Progenitor cell of endocrine pancreas (in vitro differentiated cells): ENCODE measurements around the gene HNRNPA1. TPM values are rescaled to one million over a fixed set of nuclear protein-coding genes. Genes with fewer than 3 reads are reported as not detected.
A peak's percentile ranks its signal among the peaks of the same experiment; 100 is the strongest.
"Not testable (repeated sequence)": the region's sequence is repeated elsewhere in the genome, so short reads cannot be mapped to it uniquely, and the experiment has no call there.

Experiments
- DNase-seq: peaks from one replicate; pipeline ENCODE4 v3.0.0; 2021; ENCODE audit warnings: low spot score; ENCODE audit not compliant: unreplicated experiment
- H3K27ac Mint-ChIP-seq: 2 replicates; pipeline ENCODE4 v1.8.0; 2021; ENCODE audit warnings: mild to moderate bottlenecking, moderate library complexity, mixed read lengths
- H3K27me3 Mint-ChIP-seq: 2 replicates; pipeline ENCODE4 v1.8.0; 2021; ENCODE audit warnings: mixed read lengths
- H3K36me3 Mint-ChIP-seq: 2 replicates; pipeline ENCODE4 v1.8.0; 2022; ENCODE audit warnings: mixed read lengths; ENCODE audit not compliant: insufficient read depth
- H3K4me1 Mint-ChIP-seq: 2 replicates; pipeline ENCODE4 v1.8.0; 2021; ENCODE audit warnings: low read depth, mixed read lengths
- H3K4me3 Mint-ChIP-seq: 2 replicates; pipeline ENCODE4 v1.8.0; 2021; ENCODE audit warnings: low read depth, mild to moderate bottlenecking, moderate library complexity, mixed read lengths
- H3K9me3 Mint-ChIP-seq: 2 replicates; pipeline ENCODE4 v1.8.0; 2021; ENCODE audit warnings: low read depth, mixed read lengths
- total RNA-seq: library from RNA; stranded (reverse); gene quantifications from 2 replicates; pipeline ENCODE4 v1.2.1, GENCODE V29; 2021
- TF ChIP-seq, protein P1 (sequence below): fragments of 200-600 bp; sonication (generic); IDR thresholded peaks from one replicate; pipeline ENCODE4 v1.5.0; 2021; ENCODE audit warnings: antibody characterized with exemption, mild to moderate bottlenecking; ENCODE audit not compliant: unreplicated experiment

HNRNPA1 gene
- total RNA-seq, 1 donor from 2014 or later: 2,551 TPM

DNA sequence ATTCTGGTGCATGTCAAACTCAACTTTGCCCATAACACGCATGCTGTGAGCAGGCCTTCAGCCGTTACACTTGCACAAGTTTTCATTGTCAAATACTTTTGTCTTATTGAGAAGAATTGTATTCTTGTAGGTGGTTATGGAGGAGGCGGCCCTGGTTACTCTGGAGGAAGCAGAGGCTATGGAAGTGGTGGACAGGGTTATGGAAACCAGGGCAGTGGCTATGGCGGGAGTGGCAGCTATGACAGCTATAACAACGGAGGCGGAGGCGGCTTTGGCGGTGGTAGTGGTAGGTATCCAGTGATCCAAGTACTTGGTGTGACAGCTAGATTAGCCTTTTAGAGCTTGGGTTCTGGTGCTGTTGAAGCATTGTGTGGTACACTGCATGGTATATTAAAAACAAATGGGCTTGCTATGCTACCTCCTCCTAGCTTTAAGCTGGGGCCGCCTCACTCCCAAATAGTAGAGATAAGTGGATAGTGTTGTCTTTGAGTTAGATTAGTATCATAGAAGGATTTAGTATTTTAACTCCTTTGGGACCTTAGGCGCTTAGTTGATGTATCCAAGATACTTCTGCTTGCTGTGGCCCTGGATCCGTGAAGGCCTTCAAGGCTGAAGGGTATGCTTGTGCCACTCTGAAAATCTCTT is 2.5 kb downstream of the HNRNPA1 start:
- TF ChIP-seq, protein P1, sequence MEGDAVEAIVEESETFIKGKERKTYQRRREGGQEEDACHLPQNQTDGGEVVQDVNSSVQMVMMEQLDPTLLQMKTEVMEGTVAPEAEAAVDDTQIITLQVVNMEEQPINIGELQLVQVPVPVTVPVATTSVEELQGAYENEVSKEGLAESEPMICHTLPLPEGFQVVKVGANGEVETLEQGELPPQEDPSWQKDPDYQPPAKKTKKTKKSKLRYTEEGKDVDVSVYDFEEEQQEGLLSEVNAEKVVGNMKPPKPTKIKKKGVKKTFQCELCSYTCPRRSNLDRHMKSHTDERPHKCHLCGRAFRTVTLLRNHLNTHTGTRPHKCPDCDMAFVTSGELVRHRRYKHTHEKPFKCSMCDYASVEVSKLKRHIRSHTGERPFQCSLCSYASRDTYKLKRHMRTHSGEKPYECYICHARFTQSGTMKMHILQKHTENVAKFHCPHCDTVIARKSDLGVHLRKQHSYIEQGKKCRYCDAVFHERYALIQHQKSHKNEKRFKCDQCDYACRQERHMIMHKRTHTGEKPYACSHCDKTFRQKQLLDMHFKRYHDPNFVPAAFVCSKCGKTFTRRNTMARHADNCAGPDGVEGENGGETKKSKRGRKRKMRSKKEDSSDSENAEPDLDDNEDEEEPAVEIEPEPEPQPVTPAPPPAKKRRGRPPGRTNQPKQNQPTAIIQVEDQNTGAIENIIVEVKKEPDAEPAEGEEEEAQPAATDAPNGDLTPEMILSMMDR: no peak
- no peak overlapping the region for H3K4me3 Mint-ChIP-seq
- no peaks in the 10 kb centered on the region for H3K9me3 Mint-ChIP-seq
- no peak overlapping the region for H3K27ac Mint-ChIP-seq
- no peaks in the 10 kb centered on the region for H3K27me3 Mint-ChIP-seq
- no peak for DNase-seq
- H3K36me3 Mint-ChIP-seq: peaks cover 49% of the 10 kb centered on the region
- H3K4me1 Mint-ChIP-seq: peaks cover 65% of the 10 kb centered on the region

DNA sequence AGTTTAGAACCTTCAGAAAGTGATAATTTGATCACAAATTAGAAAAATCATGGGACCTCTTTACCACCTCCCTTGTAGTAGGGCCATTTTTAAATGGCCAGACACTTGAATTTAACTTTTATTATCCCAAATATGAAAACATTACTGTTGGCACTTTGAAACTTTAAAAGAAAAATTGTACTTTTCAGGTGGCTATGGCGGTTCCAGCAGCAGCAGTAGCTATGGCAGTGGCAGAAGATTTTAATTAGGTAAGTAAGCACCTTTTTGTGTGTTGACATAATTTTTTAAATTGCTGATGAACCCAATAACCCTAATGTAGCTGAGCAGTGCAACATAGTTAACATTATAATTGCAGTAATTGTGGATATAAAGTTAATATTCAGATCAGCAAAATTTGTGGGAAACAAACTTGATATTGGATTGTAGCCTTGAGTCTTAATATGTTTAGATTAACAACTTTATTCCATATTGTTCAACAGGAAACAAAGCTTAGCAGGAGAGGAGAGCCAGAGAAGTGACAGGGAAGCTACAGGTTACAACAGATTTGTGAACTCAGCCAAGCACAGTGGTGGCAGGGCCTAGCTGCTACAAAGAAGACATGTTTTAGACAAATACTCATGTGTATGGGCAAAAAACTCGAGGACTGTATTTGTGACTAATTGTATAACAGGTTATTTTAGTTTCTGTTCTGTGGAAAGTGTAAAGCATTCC is 3.7 kb downstream of the HNRNPA1 start:
- peak overlapping the region; percentile 92 for H3K27ac Mint-ChIP-seq
- H3K9me3 Mint-ChIP-seq, H3K4me3 Mint-ChIP-seq, H3K27me3 Mint-ChIP-seq, DNase-seq: not testable (repeated sequence)
- peaks cover 57% of the 10 kb centered on the region for H3K4me1 Mint-ChIP-seq
- H3K36me3 Mint-ChIP-seq: peaks cover 49% of the 10 kb centered on the region

DNA sequence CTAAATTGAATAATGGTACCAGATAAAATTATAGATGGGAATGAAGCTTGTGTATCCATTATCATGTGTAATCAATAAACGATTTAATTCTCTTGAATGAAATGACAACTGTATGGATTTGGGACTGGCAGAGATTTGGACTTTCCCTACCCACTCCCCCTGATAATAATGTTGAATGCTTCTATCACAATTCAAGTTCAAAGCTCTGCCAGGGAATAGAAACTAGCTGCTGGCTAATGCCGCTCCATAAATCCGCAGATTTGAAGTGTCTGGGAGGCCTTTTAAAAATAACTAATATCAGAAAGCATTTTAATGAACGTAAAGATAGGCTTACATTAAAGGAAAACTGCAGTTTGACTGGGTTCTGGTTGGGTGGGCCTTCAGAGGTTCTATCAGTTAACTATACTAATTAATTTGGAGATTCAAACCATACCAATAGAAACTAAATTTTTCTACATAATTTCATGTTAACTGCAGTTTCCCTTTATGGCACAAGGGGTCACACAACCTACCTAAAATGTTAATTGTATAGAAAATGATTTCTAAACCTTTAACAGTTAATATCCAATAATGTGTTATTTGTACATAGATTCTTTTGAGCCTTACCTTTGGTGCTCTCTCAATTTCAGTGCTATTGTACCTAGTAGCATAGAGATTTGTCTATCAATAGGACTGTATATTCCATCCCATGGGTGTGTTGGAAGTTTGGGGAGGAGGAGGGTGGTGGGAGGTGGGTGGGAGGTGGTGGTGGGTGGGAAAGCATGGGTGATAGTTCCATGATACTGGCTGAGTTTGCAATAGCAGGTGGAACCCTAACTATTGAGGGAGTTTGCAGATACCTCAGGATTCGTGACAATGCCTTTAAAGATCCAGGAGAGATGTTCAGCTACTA is 4.9 kb downstream of the HNRNPA1 start:
- H3K36me3 Mint-ChIP-seq: peaks cover 50% of the 10 kb centered on the region
- H3K4me3 Mint-ChIP-seq: no peak overlapping the region
- TF ChIP-seq, protein P1: peak; percentile 58
- no peaks in the 10 kb centered on the region for H3K27me3 Mint-ChIP-seq
- no peak for DNase-seq
- peak overlapping the region; percentile 91 for H3K27ac Mint-ChIP-seq
- peaks cover 57% of the 10 kb centered on the region for H3K4me1 Mint-ChIP-seq
- H3K9me3 Mint-ChIP-seq: no peaks in the 10 kb centered on the region

DNA sequence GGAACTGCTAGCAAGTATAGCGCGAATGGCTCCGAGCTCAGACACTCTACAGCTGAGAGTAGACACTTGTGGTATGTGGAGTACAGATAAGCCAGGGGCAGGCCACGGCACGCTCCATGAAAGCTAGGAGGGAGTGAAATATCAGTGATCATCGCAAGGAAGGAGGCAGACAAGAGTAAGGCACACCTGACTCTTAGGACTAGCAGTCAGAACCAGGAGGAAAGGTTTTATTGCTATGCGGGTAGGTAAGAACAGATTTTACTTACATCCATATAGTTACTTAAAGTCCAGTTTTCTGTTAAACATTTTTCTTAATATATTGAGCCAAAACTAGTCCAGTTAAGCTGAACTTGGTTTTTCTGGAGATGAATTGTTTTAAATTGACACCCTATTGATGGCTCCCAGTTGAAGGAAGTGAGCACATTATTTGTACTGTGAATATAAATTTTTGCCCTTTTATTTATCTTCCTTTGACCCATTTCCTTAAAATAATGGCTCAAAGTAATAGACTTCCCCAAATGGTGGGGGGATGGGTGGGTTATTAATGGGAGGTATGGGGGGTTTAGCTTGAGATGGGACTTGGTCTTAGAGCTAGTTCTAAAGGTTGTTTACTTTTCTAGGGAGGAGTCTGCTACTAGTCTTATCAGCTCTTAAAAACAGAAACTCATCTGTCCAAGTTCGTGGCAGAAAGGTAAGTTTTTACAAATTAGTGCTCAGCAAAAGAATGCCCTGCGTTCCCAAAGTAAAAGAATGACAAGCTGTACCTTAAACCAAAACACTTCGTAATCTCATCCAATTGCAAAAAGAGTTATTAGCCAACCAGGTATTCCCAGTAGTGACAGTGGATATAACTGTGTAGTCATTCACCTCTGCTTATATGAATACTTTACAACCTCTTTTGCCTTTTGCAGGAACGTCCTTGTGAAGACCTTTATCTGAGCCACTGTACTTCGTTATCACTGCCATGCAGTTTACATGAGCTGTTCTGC is 5.8 kb downstream of the HNRNPA1 start:
- Mint-ChIP-seq H3K4me1 (peaks cover 57% of the 10 kb centered on the region), H3K4me3 (no peak overlapping the region), H3K27ac (peak overlapping the region; percentile 91), H3K27me3 (no peaks in the 10 kb centered on the region), H3K36me3 (peaks cover 51% of the 10 kb centered on the region), H3K9me3 (no peaks in the 10 kb centered on the region)
- DNase-seq: no peak
- TF ChIP-seq, protein P1: no peak
